Lower leg skin (tissue), 4 donors: ENCODE measurements around the gene DUSP8. TPM values are rescaled to one million over a fixed set of nuclear protein-coding genes. Genes with fewer than 3 reads are reported as not detected.

ENCODE experiments used
- DNase-seq, 2 donors: peaks; one replicate each; pipeline ENCODE4 v3.0.0-alpha.2; 2019; ENCODE audit warnings: low spot score in 2 of 2
- H3K4me3 ChIP-seq: fragments of 200-600 bp; sonication (generic); 2 replicates; pipeline ENCODE4 v1.5.1; 2017; ENCODE audit warnings: mild to moderate bottlenecking, low read depth; ENCODE audit not compliant: poor library complexity, severe bottlenecking
- CTCF ChIP-seq, 3 donors: fragments of 450-650 bp; IDR thresholded peaks; one replicate each; pipeline ENCODE4 v1.5.1; 2016; ENCODE audit warnings: antibody characterized with exemption in 3 of 3, mild to moderate bottlenecking in 3 of 3, moderate library complexity in 2 of 3
- POLR2A ChIP-seq, 2 donors: fragments of 450-650 bp; IDR thresholded peaks; one replicate each; pipeline ENCODE4 v1.6.1; 2016 to 2017; ENCODE audit warnings: antibody characterized with exemption in 2 of 2, mild to moderate bottlenecking in 1 of 2, moderate library complexity in 1 of 2
- WGBS, 2 donors: methylation state at CpG; one replicate each; pipeline ENCODE4 v1.1.5; 2018; 5-methylcytosine and 5-hydroxymethylcytosine counted together
- intact Hi-C: fragments of 100-400 bp; cut with DNase I; formaldehyde crosslinking; loops from one replicate; pipeline ENCODE4 v1.15.0; 2023; ENCODE audit warnings: low total_unique reads
- total RNA-seq, 4 donors: library from RNA; depleted of rRNA; stranded (reverse); fragments of >200 nt; gene quantifications; one replicate each; pipeline ENCODE4 v1.1.0, GENCODE V29; 2016

Gene DUSP8
- total RNA-seq, 4 donors from 2014 or later, result 4.0 to 11.6 (median 5.9) TPM

- WGBS, 2 donors, result 1 to 3% methylated on average over 24 to 49 of the region's 64 CpGs
- DNase-seq, result no peak
- intact Hi-C loops, result no loop called here
- TF ChIP-seq POLR2A (IDR thresholded peaks at IDR 0.05) (no peak), CTCF (IDR thresholded peaks at IDR 0.05) (no peak)
- H3K4me3 ChIP-seq, result no peak overlapping the region
These were observed 2.3 kb upstream of the DUSP8 start for GRCh38 chr11:1574238-1574932.

DNA sequence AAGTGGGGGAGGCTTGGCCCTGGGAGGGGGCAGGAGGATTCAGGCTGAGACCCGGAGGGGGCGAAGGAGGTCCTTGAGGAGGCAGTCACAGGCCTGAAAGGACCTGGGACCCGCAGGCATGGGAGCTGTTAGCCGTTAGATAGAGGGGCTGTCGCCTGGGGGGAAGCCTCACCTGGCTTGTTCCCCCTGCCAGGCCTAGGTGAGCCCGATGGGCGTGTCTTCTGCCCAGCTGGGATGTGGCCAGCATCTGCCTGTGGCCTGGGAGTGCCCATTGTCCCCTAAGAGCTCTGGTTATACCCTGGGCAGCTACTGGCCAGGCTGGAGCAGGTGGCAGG is 1.8 kb upstream of the DUSP8 start:
- no peak for TF ChIP-seq CTCF (IDR thresholded peaks at IDR 0.05)
- TF ChIP-seq POLR2A (IDR thresholded peaks at IDR 0.05), result no peak
- H3K4me3 ChIP-seq, result no peak overlapping the region
- intact Hi-C loops, result no loop called here
- WGBS, 2 donors, result 9 to 12% methylated on average over 6 to 7 of the region's 7 CpGs
- DNase-seq, result no peak

- intact Hi-C loops, result no loop called here
- no peak overlapping the region for H3K4me3 ChIP-seq
- no peak for DNase-seq
- 1 to 2% methylated on average over 30 to 36 of the region's 37 CpGs for WGBS, 2 donors
- no peak for TF ChIP-seq CTCF (IDR thresholded peaks at IDR 0.05)
- TF ChIP-seq POLR2A (IDR thresholded peaks at IDR 0.05), result no peak
These were observed 1.2 kb upstream of the DUSP8 start for GRCh38 chr11:1573077-1573902.

DNA sequence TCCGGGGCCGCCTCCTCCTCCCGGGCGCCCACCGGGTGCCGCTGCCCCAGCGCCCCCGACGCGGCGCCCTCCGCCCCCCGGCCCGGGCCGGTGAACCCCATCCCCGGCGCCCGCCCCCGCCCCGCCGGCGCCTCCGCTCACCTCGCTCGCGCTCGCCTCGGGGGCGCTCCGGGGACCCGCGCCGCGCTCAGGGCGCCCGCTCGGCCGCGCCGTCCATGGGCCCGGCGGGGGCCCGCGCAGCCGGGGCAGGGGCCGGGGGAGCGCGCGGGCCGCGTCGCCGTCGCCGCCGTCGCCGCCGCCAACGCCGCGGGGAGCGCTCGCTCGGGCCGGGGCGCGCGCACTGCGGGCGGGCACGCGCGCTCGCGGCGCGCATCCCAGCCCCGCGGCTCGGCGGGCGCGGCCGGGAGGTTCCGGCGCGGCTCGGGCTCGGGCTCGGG is 293 bp downstream of the DUSP8 start:
- DNase-seq, result no peak
- intact Hi-C loops, result no loop called here
- 2% methylated on average over 22 of the region's 91 CpGs; no CpG with 5 or more reads in 1 of the 2 donors for WGBS, 2 donors
- TF ChIP-seq POLR2A (IDR thresholded peaks at IDR 0.05) (no peak), CTCF (IDR thresholded peaks at IDR 0.05) (no peak)
- no peak overlapping the region for H3K4me3 ChIP-seq

DNA sequence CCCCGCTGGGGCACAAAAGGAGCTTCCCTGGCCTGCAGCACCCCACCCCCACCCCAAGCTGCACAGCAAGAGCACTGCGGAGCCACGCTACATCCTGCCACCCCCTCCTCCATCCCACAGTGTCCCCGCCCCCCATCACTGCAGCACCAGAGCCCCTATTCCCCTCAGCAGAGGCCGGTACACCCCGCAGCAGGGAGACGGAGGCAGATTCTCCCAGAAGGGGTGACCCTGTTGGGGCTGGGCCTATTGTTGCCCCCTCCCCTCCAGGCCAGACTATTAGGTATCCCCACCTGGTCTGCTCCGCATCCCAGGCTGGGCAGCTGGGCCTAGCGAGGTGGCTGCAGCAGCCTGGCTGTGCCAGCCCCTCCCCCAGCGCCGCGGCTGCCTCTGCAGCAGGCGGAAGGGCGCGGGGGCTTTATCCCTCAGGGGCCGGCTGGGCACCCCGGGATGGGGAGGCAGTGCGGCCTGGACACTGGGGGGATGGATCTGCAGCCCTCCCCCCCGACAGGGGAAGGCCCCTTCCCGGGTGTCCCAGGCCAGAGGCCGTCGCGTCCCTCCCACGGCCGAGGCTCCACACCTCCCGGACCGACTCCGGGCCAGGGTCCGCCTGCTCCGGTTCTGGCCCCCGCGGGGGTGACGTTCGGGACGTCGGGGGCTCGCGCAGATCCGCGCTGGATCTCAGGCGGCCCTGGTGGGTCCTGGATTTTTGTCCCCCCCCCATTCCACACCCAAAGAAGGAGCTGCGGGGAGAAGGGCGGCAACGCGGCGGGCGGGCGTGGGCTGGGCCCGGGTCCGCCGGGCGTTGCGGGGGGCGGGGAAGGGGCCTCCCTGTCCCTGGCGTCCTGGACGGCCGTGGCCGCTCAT is 943 bp downstream of the DUSP8 start:
- no peak for TF ChIP-seq CTCF (IDR thresholded peaks at IDR 0.05)
- TF ChIP-seq POLR2A (IDR thresholded peaks at IDR 0.05), result no peak
- intact Hi-C loops, result no loop called here
- no peak overlapping the region for H3K4me3 ChIP-seq
- 18 to 38% methylated on average over 6 to 35 of the region's 58 CpGs for WGBS, 2 donors
- no peak for DNase-seq
